ENCODE measurements around the gene VMO1. TPM values are rescaled to one million over a fixed set of nuclear protein-coding genes. Genes with fewer than 3 reads are reported as not detected.

VMO1 gene
- polyA plus RNA-seq, 1 donor: 0.33 TPM

Other genes starting within 250 kb of the VMO1 start
- gene MYBBP1A, start 231.0 kb downstream of the VMO1 start, polyA plus RNA-seq (ENCODE audit: insufficient read length): 38.1 TPM
- 6.3 TPM for gene GGT6, start 225.8 kb downstream of the VMO1 start, polyA plus RNA-seq (ENCODE audit: insufficient read length)
- 57.5 TPM for gene SMTNL2, start 201.8 kb downstream of the VMO1 start, polyA plus RNA-seq (ENCODE audit: insufficient read length)
- gene ALOX15, start 144.7 kb downstream of the VMO1 start, polyA plus RNA-seq (ENCODE audit: insufficient read length): 0.25 TPM
- 46.5 TPM for gene PELP1, start 82.2 kb downstream of the VMO1 start, polyA plus RNA-seq (ENCODE audit: insufficient read length)
- 32.7 TPM for gene ARRB2, start 75.7 kb downstream of the VMO1 start, polyA plus RNA-seq (ENCODE audit: insufficient read length)
- 23.1 TPM for gene MED11, start 54.9 kb downstream of the VMO1 start, polyA plus RNA-seq (ENCODE audit: insufficient read length)
- 0.32 TPM for gene ZMYND15, start 46.5 kb downstream of the VMO1 start, polyA plus RNA-seq (ENCODE audit: insufficient read length)
- 9.5 TPM for gene CXCL16, start 46.4 kb downstream of the VMO1 start, polyA plus RNA-seq (ENCODE audit: insufficient read length)
- gene TM4SF5, start 14.5 kb downstream of the VMO1 start, polyA plus RNA-seq (ENCODE audit: insufficient read length): 1.1 TPM
- gene GLTPD2, start 2.6 kb upstream of the VMO1 start, polyA plus RNA-seq (ENCODE audit: insufficient read length): 4.1 TPM
- gene PSMB6, start 9.8 kb upstream of the VMO1 start, polyA plus RNA-seq (ENCODE audit: insufficient read length): 122 TPM
- gene PLD2, start 20.8 kb upstream of the VMO1 start, polyA plus RNA-seq (ENCODE audit: insufficient read length): 44.5 TPM
- gene MINK1, start 47.0 kb upstream of the VMO1 start, polyA plus RNA-seq (ENCODE audit: insufficient read length): 69.7 TPM
- 0.71 TPM for gene C17orf107, start 113.2 kb upstream of the VMO1 start, polyA plus RNA-seq (ENCODE audit: insufficient read length)
- 1.2 TPM for gene CHRNE, start 116.7 kb upstream of the VMO1 start, polyA plus RNA-seq (ENCODE audit: insufficient read length)
- gene GP1BA, start 145.9 kb upstream of the VMO1 start, polyA plus RNA-seq (ENCODE audit: insufficient read length): 3.2 TPM
- 65.3 TPM for gene SLC25A11, start 153.7 kb upstream of the VMO1 start, polyA plus RNA-seq (ENCODE audit: insufficient read length)
- gene RNF167, start 153.9 kb upstream of the VMO1 start, polyA plus RNA-seq (ENCODE audit: insufficient read length): 136 TPM
- 323 TPM for gene PFN1, start 162.2 kb upstream of the VMO1 start, polyA plus RNA-seq (ENCODE audit: insufficient read length)
- 23.4 TPM for gene ENO3, start 164.8 kb upstream of the VMO1 start, polyA plus RNA-seq (ENCODE audit: insufficient read length)
- 87.8 TPM for gene SPAG7, start 181.5 kb upstream of the VMO1 start, polyA plus RNA-seq (ENCODE audit: insufficient read length)
- gene CAMTA2, start 201.3 kb upstream of the VMO1 start, polyA plus RNA-seq (ENCODE audit: insufficient read length): 31.7 TPM
- 8.8 TPM for gene INCA1, start 211.2 kb upstream of the VMO1 start, polyA plus RNA-seq (ENCODE audit: insufficient read length)
- gene KIF1C, start 211.6 kb upstream of the VMO1 start, polyA plus RNA-seq (ENCODE audit: insufficient read length): 83.5 TPM
- gene SLC52A1, start 249.1 kb upstream of the VMO1 start, polyA plus RNA-seq (ENCODE audit: insufficient read length): 0.47 TPM

Measured in left kidney (tissue), 1 donor.